Epithelial cell of proximal tubule (primary cell): Measurements from ENCODE around the gene TNFRSF1A. TPM values are rescaled to one million over a fixed set of nuclear protein-coding genes. Genes with fewer than 3 reads are reported as not detected.

Experiments
- DNase-seq: peaks from one replicate; pipeline ENCODE4 v3.0.0-alpha.2; 2011; ENCODE audit warnings: low read depth
- H3K4me3 ChIP-seq: 2 replicates; pipeline ENCODE4 v1.5.1; 2011; ENCODE audit warnings: low read depth, mild to moderate bottlenecking, low read length
- total RNA-seq: library from RNA; depleted of rRNA; stranded (reverse); fragments of >200 nt; gene quantifications from 2 replicates; pipeline ENCODE4 v1.2.3, GENCODE V29; 2015
- TF ChIP-seq, protein P1 (sequence below): conservative IDR thresholded peaks from 2 replicates; pipeline ENCODE4 v1.5.1; 2012; ENCODE audit warnings: low read depth, mild to moderate bottlenecking, low read length

The TNFRSF1A gene
- total RNA-seq, 1 donor from 2014 or later = 163 TPM

DNA sequence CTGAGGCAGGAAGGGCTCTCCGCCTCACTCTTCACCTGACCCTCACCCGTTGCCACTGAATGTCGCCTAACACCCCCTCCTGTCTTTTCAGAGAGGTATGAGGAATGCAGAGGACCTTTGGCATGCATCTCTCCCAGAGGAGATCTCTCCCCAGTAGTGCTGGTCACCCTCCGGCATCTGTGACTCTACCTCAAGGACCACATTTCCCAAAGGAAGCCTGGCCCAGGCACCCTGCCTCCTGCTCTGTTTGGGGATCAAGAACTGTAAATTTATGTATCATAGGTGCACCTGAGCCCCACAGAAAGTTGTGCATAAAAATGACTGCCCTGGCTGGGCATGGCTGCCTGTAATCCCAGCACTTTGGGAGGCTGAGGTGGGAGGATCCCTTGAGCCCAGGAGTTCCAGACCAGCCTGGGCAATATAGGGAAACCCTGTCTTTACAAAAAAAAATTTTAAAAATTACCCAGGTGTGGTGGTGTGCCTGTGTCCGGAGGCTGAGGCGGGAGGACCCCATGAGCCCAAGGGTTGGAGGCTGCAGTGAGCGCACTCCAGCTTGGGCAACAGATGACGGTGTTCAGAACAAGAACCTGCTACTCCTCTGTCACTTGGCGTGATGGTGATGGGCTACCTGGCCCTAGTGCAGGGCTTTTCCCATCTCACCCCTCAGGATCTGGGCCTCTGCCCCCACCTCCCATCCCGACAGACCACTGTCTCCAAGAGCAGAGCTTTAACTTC lies 13.7 kb downstream of the TNFRSF1A start:
- H3K4me3 ChIP-seq = no peak overlapping the region
- TF ChIP-seq, protein P1, sequence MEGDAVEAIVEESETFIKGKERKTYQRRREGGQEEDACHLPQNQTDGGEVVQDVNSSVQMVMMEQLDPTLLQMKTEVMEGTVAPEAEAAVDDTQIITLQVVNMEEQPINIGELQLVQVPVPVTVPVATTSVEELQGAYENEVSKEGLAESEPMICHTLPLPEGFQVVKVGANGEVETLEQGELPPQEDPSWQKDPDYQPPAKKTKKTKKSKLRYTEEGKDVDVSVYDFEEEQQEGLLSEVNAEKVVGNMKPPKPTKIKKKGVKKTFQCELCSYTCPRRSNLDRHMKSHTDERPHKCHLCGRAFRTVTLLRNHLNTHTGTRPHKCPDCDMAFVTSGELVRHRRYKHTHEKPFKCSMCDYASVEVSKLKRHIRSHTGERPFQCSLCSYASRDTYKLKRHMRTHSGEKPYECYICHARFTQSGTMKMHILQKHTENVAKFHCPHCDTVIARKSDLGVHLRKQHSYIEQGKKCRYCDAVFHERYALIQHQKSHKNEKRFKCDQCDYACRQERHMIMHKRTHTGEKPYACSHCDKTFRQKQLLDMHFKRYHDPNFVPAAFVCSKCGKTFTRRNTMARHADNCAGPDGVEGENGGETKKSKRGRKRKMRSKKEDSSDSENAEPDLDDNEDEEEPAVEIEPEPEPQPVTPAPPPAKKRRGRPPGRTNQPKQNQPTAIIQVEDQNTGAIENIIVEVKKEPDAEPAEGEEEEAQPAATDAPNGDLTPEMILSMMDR = no peak
- DNase-seq = no peak

DNA sequence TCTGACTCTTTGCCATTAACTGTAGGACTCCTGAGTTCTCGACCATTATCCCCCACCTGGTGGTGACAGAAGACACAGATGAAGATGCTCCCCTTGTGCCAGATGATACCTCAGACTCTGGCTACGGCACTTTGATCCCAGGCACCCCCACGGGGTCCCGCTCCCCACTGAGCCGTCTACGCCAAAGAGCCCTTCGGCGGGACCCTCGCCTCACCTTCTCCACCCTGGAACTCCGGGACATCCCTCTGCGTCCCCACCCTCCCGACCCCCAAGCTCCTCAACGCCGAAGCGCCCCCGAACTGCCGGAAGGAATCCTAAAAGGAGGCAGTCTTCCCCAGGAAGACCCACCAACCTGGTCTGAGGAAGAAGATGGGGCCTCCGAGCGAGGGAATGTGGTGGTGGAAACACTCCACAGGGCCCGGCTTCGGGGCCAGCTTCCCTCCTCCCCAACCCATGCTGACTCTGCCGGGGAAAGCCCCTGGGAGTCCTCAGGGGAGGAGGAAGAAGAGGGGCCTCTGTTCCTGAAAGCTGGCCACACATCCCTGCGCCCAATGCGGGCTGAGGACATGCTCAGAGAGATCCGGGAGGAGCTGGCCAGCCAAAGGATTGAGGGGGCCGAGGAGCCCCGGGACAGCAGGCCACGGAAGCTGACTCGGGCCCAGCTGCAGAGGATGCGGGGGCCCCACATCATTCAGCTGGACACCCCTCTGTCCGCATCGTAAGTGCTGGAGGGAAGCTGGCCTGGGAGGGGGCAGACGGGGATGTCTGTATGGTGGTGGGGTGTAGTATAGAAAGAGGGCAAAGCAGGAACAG lies 14.4 kb downstream of the TNFRSF1A start:
- DNase-seq = no peak
- TF ChIP-seq, protein P1 = no peak
- no peak overlapping the region for H3K4me3 ChIP-seq

DNA sequence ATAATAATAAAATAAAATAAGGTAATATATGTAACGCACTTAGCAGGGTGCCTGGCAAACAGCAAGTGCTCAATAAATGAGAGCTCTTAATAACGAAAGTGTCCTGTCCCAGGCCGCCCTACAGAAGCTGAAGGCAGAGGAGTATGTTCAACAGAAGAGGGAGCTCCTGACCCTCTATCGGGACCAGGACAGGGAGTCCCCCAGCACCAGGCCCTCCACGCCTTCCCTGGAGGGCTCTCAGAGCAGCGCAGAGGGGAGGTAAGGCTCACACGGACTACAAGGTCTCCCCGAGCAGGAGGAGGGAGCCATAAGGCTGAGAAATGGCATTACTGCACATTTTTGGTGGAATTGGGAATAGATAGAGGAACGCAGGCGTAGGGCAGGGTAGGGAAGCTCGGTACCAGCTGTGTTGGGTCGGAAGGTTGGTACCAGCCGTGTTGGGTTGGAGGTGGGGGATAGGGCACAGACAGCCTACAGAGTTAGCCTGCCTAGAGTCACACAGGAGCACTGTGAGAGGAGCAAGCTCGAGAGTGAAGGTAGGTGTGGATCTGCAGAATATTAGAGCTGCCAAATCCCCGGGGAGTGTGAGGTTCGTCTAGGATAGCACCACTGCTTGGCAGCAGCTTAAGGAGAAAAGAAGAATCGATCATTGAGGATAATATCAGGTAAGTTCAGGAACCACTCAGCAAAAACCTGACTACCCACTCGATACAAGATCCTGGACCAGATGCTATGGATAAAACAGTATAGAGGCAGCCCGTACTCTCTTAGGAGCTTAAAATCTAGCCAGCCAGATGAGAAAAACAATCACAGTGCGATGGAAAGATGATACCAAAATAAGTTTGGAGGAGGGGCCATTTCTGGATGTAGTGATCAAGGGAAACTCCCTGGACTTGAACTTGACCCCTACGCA lies 15.3 kb downstream of the TNFRSF1A start:
- H3K4me3 ChIP-seq = no peak overlapping the region
- TF ChIP-seq, protein P1 = peak; percentile 34
- no peak for DNase-seq

DNA sequence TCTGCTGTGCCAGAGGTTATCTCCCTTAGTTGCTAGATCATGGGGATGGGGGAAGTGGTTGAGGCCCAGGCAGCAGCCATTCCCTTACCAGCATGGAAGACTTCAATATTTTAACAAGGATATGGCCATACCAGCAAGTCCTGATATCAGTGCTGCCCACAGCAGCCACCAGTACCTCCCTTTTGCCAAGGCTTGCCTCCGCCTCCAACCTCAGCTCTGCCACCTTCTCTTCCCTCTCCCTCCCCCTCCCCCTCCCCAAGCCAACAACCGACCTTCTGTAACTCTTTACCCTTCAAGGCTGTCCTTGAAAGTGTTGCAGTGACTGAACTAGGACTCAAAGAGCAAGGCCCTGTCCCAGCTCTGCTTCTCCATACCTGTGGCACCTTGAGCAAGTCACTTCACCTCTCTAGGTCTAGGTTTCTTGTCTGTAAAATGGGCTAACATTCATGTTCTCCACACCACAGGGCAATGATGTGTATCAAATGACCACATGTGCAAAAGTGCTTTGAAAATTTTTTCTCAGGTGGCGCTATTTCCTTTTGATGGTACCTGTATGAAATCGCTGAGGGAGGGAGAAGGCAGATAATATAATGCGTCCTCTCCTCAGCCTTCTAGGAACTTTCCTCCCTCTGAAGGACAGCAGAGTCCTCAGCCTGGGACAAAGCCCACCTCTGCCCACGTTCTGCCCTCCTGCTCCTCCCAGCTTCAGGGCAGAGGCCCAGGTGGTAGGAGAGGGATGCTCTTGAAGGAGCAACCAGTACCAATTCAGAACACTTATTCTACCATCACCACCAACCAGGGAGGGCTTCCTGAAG lies 16.7 kb downstream of the TNFRSF1A start:
- H3K4me3 ChIP-seq = no peak overlapping the region
- TF ChIP-seq, protein P1 = no peak
- DNase-seq = no peak

DNA sequence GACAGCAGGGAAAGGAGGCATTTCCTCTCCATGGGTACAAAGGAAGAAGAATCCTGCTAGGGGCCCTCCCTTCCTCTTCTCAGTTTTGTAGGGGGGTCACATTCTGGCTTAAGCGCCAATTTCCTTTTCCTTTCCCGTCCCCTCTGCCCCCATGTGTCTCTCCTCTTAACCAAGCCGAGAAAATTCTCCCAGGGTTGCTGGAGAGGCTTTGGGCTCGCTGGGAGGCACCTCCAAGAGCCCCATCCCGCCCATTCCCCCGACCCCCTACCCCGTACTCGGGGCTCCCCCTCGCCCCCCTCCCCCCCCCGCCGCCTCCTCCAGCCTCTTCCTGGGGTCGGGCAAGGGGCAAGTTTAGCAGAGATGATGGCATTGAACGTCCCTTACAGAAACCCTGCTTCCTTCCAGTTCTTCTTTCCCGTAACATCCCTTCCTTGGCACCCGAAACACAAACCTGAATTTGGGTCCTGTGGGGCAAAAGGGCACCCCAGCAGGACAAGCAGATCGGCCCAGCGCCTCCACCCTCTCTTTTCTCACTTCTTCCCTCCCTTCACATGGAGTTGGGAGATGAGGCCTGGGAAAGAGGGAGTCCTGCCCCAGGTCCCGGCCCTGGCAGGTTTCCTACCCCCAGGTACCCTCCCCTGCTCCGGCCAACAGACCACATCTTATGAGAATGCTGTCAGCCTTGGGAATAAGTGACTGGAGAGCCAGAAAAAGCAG lies 17.7 kb downstream of the TNFRSF1A start:
- TF ChIP-seq, protein P1 = no peak
- no peak for DNase-seq

More for the DNA sequence above, 17.7 kb downstream of the TNFRSF1A start:
- H3K4me3 ChIP-seq = no peak overlapping the region
